ENCODE data around the gene MYBPC2.

MYBPC2 gene

GRCh38 chr19:50500753-50501151, 68.1 kb downstream of the MYBPC2 start:
- DNase-seq (ENCODE audit: low read depth in 2 of 2): no peak

- DNase-seq (ENCODE audit: low read depth in 2 of 2): no peak
Measured at GRCh38 chr19:50501186-50501567, 68.5 kb downstream of the MYBPC2 start.

GRCh38 chr19:50501568-50502475, 69.1 kb downstream of the MYBPC2 start:
- DNase-seq (ENCODE audit: low read depth in 2 of 2): no peak

GRCh38 chr19:50505856-50506611, 73.3 kb downstream of the MYBPC2 start:
- no peak for DNase-seq (ENCODE audit: low read depth in 2 of 2)

- DNase-seq (ENCODE audit: low read depth in 2 of 2): no peak
Measured at GRCh38 chr19:50506700-50507099, 74.0 kb downstream of the MYBPC2 start.

- DNase-seq (ENCODE audit: low read depth in 2 of 2): no peak
Measured at GRCh38 chr19:50507376-50507775, 74.7 kb downstream of the MYBPC2 start.

- no peak for DNase-seq (ENCODE audit: low read depth in 2 of 2)
Measured at GRCh38 chr19:50508843-50509190, 76.1 kb downstream of the MYBPC2 start.

- no peak for DNase-seq (ENCODE audit: low read depth in 2 of 2)
Measured at GRCh38 chr19:50509366-50509765, 76.7 kb downstream of the MYBPC2 start.

- DNase-seq (ENCODE audit: low read depth in 2 of 2): no peak
Measured at GRCh38 chr19:50510121-50510670, 77.5 kb downstream of the MYBPC2 start.

- DNase-seq (ENCODE audit: low read depth in 2 of 2): no peak
Measured at GRCh38 chr19:50510700-50511068, 78.0 kb downstream of the MYBPC2 start.

GRCh38 chr19:50511069-50511822, 78.6 kb downstream of the MYBPC2 start, which contains the start of gene JOSD2:
JOSD2 (minus strand) TSS chr19:50511191; CDS start chr19:50510431, 760 bp downstream.
- peak; percentile 83 to 92 for DNase-seq (ENCODE audit: low read depth in 2 of 2)

- DNase-seq (ENCODE audit: low read depth in 2 of 2): no peak
Measured at GRCh38 chr19:50512112-50512998, 79.7 kb downstream of the MYBPC2 start.

GRCh38 chr19:50512999-50513745, 80.5 kb downstream of the MYBPC2 start:
- DNase-seq (ENCODE audit: low read depth in 2 of 2): no peak

GRCh38 chr19:50513746-50514345, 81.2 kb downstream of the MYBPC2 start, which contains the start of gene ASPDH:
ASPDH (minus strand) TSS chr19:50513913; CDS start chr19:50513823, 90 bp downstream.
- no peak for DNase-seq (ENCODE audit: low read depth in 2 of 2)

GRCh38 chr19:50514346-50515167, 81.9 kb downstream of the MYBPC2 start:
- no peak for DNase-seq (ENCODE audit: low read depth in 2 of 2)

GRCh38 chr19:50515168-50515561, 82.5 kb downstream of the MYBPC2 start:
- no peak for DNase-seq (ENCODE audit: low read depth in 2 of 2)

Measured in stimulated activated CD4-positive, alpha-beta T cell treated with anti-CD3 and anti-CD28 coated beads, Interleukin-1b, Interleukin-23, amount 100 ng/mL, for 1 hour (primary cell).